A549 (cell line): ENCODE results near the gene CLMN.

Source experiments
- CEBPB ChIP-seq, 2 experiments: fragments of >200 bp in 1 of 2; sonication (Bioruptor Twin) in 1 of 2; formaldehyde crosslinking in 1 of 2; IDR thresholded peaks; 2 replicates each; pipeline ENCODE4 v1.6.1; 2012 to 2016
- EP300 ChIP-seq, 2 experiments: fragments of >200 bp; sonication (Bioruptor Twin); formaldehyde crosslinking; IDR thresholded peaks; 2 replicates in 1 of 2; 3 replicates in 1 of 2; pipeline ENCODE4 v1.6.1; 2016 to 2017
- ESRRA ChIP-seq: fragments of 150-350 bp; IDR thresholded peaks from 2 replicates; pipeline ENCODE4 v1.6.1; 2014; ENCODE audit warnings: mild to moderate bottlenecking, low read length, borderline replicate concordance
- TF ChIP-seq, protein P1 (sequence below): fragments of >200 bp; sonication (Bioruptor Twin); formaldehyde crosslinking; IDR thresholded peaks from 3 replicates; pipeline ENCODE4 v1.5.1; 2016
- TF ChIP-seq, protein P2 (sequence below): fragments of 450-650 bp; IDR thresholded peaks from 2 replicates; pipeline ENCODE4 v1.6.1; 2014; ENCODE audit warnings: antibody characterized with exemption

DNA sequence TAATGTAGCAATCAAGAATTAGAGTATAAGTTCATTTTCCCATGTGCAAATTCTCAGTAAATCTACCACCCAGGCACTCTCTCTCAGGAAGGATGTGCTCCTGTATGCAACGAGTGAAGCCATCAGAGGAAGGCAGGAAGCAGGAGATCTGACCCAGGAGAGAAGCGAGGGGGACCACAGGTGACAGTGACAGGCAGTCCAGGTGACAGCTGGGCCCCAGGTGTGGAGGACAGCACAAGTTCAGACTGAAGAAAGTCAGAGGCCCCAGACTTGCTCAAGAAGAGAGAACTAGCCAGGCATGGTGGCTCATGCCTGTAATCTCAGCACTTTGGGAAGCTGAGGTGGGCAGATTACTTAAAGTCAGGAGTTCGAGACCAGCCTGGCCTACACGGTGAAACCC is 13.8 kb downstream of the CLMN start:
- TF ChIP-seq ESRRA (no peak), CEBPB (IDR thresholded peaks at IDR 0.05) (no peak), EP300 (IDR thresholded peaks at IDR 0.05) (no peak)
- TF ChIP-seq, protein P1, sequence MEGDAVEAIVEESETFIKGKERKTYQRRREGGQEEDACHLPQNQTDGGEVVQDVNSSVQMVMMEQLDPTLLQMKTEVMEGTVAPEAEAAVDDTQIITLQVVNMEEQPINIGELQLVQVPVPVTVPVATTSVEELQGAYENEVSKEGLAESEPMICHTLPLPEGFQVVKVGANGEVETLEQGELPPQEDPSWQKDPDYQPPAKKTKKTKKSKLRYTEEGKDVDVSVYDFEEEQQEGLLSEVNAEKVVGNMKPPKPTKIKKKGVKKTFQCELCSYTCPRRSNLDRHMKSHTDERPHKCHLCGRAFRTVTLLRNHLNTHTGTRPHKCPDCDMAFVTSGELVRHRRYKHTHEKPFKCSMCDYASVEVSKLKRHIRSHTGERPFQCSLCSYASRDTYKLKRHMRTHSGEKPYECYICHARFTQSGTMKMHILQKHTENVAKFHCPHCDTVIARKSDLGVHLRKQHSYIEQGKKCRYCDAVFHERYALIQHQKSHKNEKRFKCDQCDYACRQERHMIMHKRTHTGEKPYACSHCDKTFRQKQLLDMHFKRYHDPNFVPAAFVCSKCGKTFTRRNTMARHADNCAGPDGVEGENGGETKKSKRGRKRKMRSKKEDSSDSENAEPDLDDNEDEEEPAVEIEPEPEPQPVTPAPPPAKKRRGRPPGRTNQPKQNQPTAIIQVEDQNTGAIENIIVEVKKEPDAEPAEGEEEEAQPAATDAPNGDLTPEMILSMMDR = no peak
- TF ChIP-seq, protein P2, sequence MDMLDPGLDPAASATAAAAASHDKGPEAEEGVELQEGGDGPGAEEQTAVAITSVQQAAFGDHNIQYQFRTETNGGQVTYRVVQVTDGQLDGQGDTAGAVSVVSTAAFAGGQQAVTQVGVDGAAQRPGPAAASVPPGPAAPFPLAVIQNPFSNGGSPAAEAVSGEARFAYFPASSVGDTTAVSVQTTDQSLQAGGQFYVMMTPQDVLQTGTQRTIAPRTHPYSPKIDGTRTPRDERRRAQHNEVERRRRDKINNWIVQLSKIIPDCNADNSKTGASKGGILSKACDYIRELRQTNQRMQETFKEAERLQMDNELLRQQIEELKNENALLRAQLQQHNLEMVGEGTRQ = no peak
